Measurements from ENCODE around the gene FBXL3.

The FBXL3 gene

DNA sequence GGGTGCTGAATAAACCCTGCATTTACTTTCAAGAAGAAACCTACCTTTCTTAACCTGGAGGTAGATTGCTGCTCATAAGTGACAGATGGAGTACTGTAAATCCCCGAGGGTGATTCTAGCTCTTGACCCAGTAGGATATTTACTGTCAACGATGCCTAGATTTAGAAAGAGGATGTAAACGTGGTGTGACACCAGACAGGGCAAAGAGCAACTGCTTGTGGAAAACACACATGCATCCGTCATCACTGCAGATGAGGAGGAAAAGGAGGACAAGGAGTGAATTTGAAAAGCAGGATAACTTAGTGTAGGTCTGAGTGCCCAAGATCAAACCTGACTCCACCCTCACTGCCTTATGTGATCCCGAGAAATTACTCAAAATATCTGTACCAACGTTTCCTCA is 44.9 kb downstream of the FBXL3 start:
- H3K4me3 ChIP-seq (ENCODE audit: low read depth, low read length): no peak overlapping the region
- TF ChIP-seq, protein P1, sequence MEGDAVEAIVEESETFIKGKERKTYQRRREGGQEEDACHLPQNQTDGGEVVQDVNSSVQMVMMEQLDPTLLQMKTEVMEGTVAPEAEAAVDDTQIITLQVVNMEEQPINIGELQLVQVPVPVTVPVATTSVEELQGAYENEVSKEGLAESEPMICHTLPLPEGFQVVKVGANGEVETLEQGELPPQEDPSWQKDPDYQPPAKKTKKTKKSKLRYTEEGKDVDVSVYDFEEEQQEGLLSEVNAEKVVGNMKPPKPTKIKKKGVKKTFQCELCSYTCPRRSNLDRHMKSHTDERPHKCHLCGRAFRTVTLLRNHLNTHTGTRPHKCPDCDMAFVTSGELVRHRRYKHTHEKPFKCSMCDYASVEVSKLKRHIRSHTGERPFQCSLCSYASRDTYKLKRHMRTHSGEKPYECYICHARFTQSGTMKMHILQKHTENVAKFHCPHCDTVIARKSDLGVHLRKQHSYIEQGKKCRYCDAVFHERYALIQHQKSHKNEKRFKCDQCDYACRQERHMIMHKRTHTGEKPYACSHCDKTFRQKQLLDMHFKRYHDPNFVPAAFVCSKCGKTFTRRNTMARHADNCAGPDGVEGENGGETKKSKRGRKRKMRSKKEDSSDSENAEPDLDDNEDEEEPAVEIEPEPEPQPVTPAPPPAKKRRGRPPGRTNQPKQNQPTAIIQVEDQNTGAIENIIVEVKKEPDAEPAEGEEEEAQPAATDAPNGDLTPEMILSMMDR (IDR thresholded peaks at IDR 0.05; ENCODE audit: borderline replicate concordance, insufficient read depth, low read depth, low read length): no peak

DNA sequence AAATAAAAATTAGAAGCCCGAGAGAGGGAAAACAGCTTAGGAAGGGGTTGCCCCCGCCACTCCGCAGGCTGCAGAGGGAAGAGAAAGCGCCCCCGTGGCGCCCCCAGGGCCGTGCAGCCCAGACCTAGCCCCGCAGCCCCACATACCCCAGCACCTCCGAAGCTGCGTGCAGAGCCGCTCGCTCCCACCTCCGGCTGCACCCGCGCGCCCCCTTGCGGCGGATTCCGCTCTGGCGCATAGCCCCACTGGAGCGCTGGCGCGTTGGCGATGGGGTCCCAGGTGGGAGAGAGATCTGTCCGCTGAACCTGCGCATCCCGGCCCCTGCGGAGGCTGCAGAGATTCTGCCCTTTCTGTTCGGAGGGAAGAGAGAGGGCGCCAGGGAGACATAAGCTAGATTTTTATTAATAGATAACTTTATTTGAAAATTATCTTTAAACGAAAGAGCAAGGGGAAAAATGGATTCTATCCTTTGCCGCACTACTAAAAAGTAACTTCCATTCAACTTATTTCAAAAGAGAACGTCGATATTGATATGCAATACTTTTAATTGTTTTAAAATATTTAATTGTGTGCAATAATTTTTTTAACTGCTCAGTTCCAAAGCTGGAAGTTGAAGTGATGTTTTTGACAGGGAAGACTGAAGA is 46.8 kb downstream of the FBXL3 start:
- TF ChIP-seq, protein P1 (IDR thresholded peaks at IDR 0.05; ENCODE audit: borderline replicate concordance, insufficient read depth, low read depth, low read length): peak; percentile 100
- H3K4me3 ChIP-seq (ENCODE audit: low read depth, low read length): no peak overlapping the region

DNA sequence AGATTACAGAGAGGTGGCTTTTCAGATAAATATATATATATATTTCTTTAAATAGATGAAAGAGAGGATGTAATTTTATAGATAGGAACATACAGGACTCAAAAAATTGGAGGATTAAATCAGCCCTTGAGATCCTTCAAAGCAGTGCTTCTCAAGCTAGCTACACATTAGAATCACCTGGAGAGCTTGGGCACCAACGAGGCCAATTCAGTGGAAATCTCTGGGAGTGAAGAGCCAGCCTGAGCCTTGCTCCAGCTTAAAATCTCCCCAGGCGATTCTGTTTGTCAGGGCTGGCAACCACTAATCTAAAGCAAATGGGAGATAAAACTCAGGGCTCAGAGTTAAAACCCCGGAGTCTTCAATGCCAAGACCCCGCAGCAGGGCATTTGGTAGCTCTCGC is 50.0 kb downstream of the FBXL3 start:
- H3K4me3 ChIP-seq (ENCODE audit: low read depth, low read length): no peak overlapping the region
- TF ChIP-seq, protein P1 (IDR thresholded peaks at IDR 0.05; ENCODE audit: borderline replicate concordance, insufficient read depth, low read depth, low read length): no peak

- TF ChIP-seq, protein P1 (IDR thresholded peaks at IDR 0.05; ENCODE audit: borderline replicate concordance, insufficient read depth, low read depth, low read length): no peak
- no peak overlapping the region for H3K4me3 ChIP-seq (ENCODE audit: low read depth, low read length)
Measured at GRCh38 chr13:76976490-76976889, 50.5 kb downstream of the FBXL3 start.

GRCh38 chr13:76975863-76976262 is 51.1 kb downstream of the FBXL3 start:
- H3K4me3 ChIP-seq (ENCODE audit: low read depth, low read length): no peak overlapping the region
- TF ChIP-seq, protein P1 (IDR thresholded peaks at IDR 0.05; ENCODE audit: borderline replicate concordance, insufficient read depth, low read depth, low read length): no peak

DNA sequence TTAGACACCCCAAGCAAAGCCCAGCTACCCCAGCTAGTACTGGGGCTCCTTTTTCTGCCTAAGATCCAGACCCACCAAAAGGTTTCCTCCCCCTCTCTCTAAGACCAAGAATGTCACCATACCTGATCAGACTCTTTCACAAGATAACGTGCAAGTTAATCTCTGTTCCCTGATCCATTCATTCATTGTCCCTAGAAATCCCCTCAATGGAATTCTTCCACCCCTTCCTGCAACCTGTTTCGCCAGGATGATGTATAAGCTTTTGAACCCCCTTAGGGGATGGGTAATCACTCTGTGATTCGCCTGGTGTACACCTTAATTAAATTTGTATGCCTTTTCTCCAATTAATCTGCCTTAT is 52.4 kb downstream of the FBXL3 start:
- TF ChIP-seq, protein P1 (IDR thresholded peaks at IDR 0.05; ENCODE audit: borderline replicate concordance, insufficient read depth, low read depth, low read length): no peak
- no peak overlapping the region for H3K4me3 ChIP-seq (ENCODE audit: low read depth, low read length)

DNA sequence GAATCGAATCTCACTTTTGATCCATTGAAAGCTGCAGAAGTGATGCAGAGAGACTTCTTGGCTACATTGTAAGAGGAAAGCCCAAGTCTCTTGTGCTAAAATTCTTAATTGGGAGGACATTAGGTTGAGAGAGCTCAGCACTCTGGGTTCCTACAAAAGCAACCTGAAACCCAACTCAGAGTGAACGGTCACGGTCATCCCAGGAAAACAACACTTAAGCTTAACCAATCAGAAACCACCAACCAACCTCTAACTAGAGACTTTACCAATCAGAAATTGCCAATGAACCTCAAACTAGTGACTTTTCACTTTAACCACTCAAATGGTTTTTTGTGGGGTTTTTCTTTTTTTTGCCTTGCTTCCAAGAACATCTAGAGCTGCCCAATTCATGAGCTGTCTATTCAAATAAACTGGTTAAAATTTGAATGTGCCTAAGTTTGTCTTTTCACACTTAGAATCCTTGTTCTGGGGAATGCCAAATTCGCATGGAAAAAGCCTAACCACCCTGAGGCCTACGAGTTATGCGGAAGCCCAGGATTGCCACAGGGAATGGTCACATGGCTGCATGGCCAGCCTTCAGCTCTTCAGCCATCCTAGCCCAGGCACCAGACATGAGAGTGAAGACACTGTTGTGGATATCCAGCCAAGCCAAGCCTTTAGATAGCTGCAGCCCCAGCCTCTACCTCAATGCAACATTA is 52.9 kb downstream of the FBXL3 start:
- H3K4me3 ChIP-seq (ENCODE audit: low read depth, low read length): no peak overlapping the region
- TF ChIP-seq, protein P1 (IDR thresholded peaks at IDR 0.05; ENCODE audit: borderline replicate concordance, insufficient read depth, low read depth, low read length): no peak
